CD14-positive monocyte (primary cell): ENCODE results near the gene SLC9A9. TPM values are rescaled to one million over a fixed set of nuclear protein-coding genes. Genes with fewer than 3 reads are reported as not detected.
A peak's percentile ranks its signal among the peaks of the same experiment; 100 is the strongest.

Experiments used
- DNase-seq, 3 donors: peaks; one replicate each; pipeline ENCODE4 v3.0.0-alpha.2; 2011 to 2022
- H2AFZ ChIP-seq: 2 replicates; pipeline ENCODE4 v1.6.0; 2012; ENCODE audit warnings: mild to moderate bottlenecking, low read depth, low read length, inconsistent platforms; ENCODE audit not compliant: insufficient read depth, poor library complexity, severe bottlenecking
- H3K27ac ChIP-seq, 2 donors: 1 replicate in 1 of 2; 2 replicates in 1 of 2; pipeline ENCODE4 v1.5.1; 2012 to 2013; ENCODE audit warnings: low read length in 2 of 2, control low read depth in 1 of 2, inconsistent platforms in 1 of 2, low read depth in 1 of 2, mild to moderate bottlenecking in 1 of 2
- H3K27me3 ChIP-seq, 2 donors: one replicate each; pipeline versions ENCODE4 v1.6.0 to v1.6.1; 2011 to 2013; ENCODE audit warnings: low read length in 2 of 2; ENCODE audit not compliant: control insufficient read depth in 2 of 2, insufficient read depth in 2 of 2
- H3K36me3 ChIP-seq, 2 donors: replicated peaks in 1 of 2; 1 replicate in 1 of 2; 2 replicates in 1 of 2; pipeline versions ENCODE4 v1.5.1 to v1.6.1; 2012 to 2013; ENCODE audit warnings: low read length in 2 of 2, control low read depth in 1 of 2, inconsistent platforms in 1 of 2, mild to moderate bottlenecking in 1 of 2; ENCODE audit not compliant: insufficient read depth in 2 of 2, control insufficient read depth in 1 of 2
- H3K4me1 ChIP-seq, 2 donors: 1 replicate in 1 of 2; 2 replicates in 1 of 2; pipeline versions ENCODE4 v1.5.1 to v1.6.1; 2012 to 2013; ENCODE audit warnings: low read length in 2 of 2, control low read depth in 1 of 2, inconsistent platforms in 1 of 2, mild to moderate bottlenecking in 1 of 2, moderate library complexity in 1 of 2; ENCODE audit not compliant: insufficient read depth in 2 of 2, control insufficient read depth in 1 of 2
- H3K4me2 ChIP-seq: replicated peaks from 2 replicates; pipeline ENCODE3; 2012; ENCODE audit warnings: low read length, moderate library complexity, mild to moderate bottlenecking; ENCODE audit not compliant: poor library complexity, severe bottlenecking; ENCODE audit errors: extremely low read depth
- H3K4me3 ChIP-seq, 3 experiments: fragments of 200-600 bp in 1 of 3; sonication (generic) in 1 of 3; replicated peaks in 1 of 3; 1 replicate in 2 of 3; 2 replicates in 1 of 3; pipeline ENCODE4 v1.5.1; 2011 to 2013; ENCODE audit warnings: low read length in 3 of 3, mild to moderate bottlenecking in 3 of 3, control low read depth in 2 of 3, low read depth in 2 of 3, inconsistent platforms in 1 of 3, moderate library complexity in 1 of 3
- H3K79me2 ChIP-seq: 2 replicates; pipeline ENCODE4 v1.6.0; 2012; ENCODE audit warnings: mild to moderate bottlenecking, control low read depth, inconsistent platforms, low read length, moderate library complexity; ENCODE audit not compliant: insufficient read depth
- H3K9ac ChIP-seq: 2 replicates; pipeline ENCODE4 v1.6.0; 2017; ENCODE audit warnings: low read length, mild to moderate bottlenecking; ENCODE audit not compliant: insufficient read depth, poor library complexity, severe bottlenecking
- H3K9me3 ChIP-seq, 2 donors: replicated peaks in 1 of 2; 1 replicate in 1 of 2; 2 replicates in 1 of 2; pipeline versions ENCODE4 v1.5.1 to v1.6.1; 2012 to 2013; ENCODE audit warnings: low read length in 2 of 2, control low read depth in 1 of 2; ENCODE audit not compliant: control insufficient read depth in 1 of 2, insufficient read depth in 1 of 2
- H4K20me1 ChIP-seq: 2 replicates; pipeline ENCODE4 v1.6.0; 2012; ENCODE audit warnings: mild to moderate bottlenecking, low read length, control low read depth, moderate library complexity; ENCODE audit not compliant: insufficient read depth
- H3K27ac Mint-ChIP-seq, 7 donors: one replicate each; pipeline ENCODE4 v1.8.0; 2020; ENCODE audit warnings: mild to moderate bottlenecking in 7 of 7, mixed read lengths in 7 of 7, moderate library complexity in 6 of 7, inconsistent platforms in 2 of 7
- H3K27me3 Mint-ChIP-seq, 3 donors: one replicate each; pipeline ENCODE4 v1.8.0; 2021 to 2022; ENCODE audit warnings: low read depth in 3 of 3, mild to moderate bottlenecking in 3 of 3, mixed read lengths in 3 of 3, moderate library complexity in 3 of 3, inconsistent platforms in 1 of 3
- H3K36me3 Mint-ChIP-seq, 2 donors: one replicate each; pipeline ENCODE4 v1.8.0; 2020; ENCODE audit warnings: mixed read lengths in 2 of 2, inconsistent platforms in 1 of 2, mild to moderate bottlenecking in 1 of 2
- H3K4me1 Mint-ChIP-seq: one replicate; pipeline ENCODE4 v1.8.0; 2020; ENCODE audit warnings: mild to moderate bottlenecking, mixed read lengths
- H3K4me3 Mint-ChIP-seq, 2 donors: one replicate each; pipeline ENCODE4 v1.8.0; 2020; ENCODE audit warnings: mild to moderate bottlenecking in 2 of 2, mixed read lengths in 2 of 2, moderate library complexity in 1 of 2
- H3K9me3 Mint-ChIP-seq, 7 donors: one replicate each; pipeline ENCODE4 v1.8.0; 2020 to 2022; ENCODE audit warnings: mixed read lengths in 7 of 7, mild to moderate bottlenecking in 6 of 7, moderate library complexity in 6 of 7, inconsistent platforms in 2 of 7
- CTCF ChIP-seq: fragments of 200-600 bp; IDR thresholded peaks from one replicate; pipeline ENCODE4 v1.8.0; 2022; ENCODE audit warnings: antibody characterized with exemption, mild to moderate bottlenecking
- whole genome bisulfite sequencing: methylation state at CpG from one replicate; pipeline ENCODE4 v1.1.5; 2013; ENCODE audit warnings: missing lambda C conversion rate; ENCODE audit not compliant: insufficient coverage; 5-methylcytosine and 5-hydroxymethylcytosine counted together
- intact Hi-C, 2 donors: fragments of 100-400 bp; cut with micrococcal nuclease; formaldehyde crosslinking; loops; one replicate each; pipeline versions ENCODE4 v1.15.0 to v1.15.1; 2023
- polyA plus RNA-seq, 3 donors: library from polyadenylated mRNA; depleted of rRNA in 1 of 3; unstranded in 2 of 3; stranded (reverse) in 1 of 3; fragments of 300-500 nt in 2 of 3; fragments of >200 nt in 1 of 3; fragmentation: Illumina TruSeq in 2 of 3; gene quantifications; 1 replicate in 2 of 3; 2 replicates in 1 of 3; pipeline ENCODE4 v1.2.3, GENCODE V29; 2012 to 2021

Gene SLC9A9
- polyA plus RNA-seq, 3 donors = 14.1 to 32.8 (median 27.0) TPM

GRCh38 chr3:143595456-143596077, 252.7 kb downstream of the SLC9A9 start:
- H3K4me2 ChIP-seq = peak overlapping the region; percentile 22

DNA sequence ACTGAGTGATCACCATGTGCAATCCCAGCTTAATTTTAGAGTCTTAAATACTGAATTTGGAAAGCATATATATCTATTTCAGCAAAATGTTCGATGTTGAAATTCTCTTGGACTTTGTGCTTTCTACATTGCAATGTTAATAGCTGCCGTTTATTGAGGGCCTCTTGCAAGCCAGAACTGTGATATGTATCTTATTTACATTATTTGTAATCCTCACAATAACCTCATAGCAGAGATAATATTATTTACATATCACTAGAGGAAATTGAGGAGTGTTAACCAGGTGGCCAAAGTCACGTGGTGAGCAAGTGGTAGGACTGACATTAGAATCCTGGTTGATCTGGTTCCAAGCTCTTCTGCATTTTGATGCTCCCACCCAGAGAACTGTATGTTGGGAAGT, 254.1 kb downstream of the SLC9A9 start:
- H3K9ac ChIP-seq = no peak overlapping the region
- no peak overlapping the region for H3K4me2 ChIP-seq
- DNase-seq = no peak
- H2AFZ ChIP-seq = no peak overlapping the region
- intact Hi-C loops = no loop called here
- H3K36me3 ChIP-seq = no peaks in the 10 kb centered on the region
- H3K79me2 ChIP-seq = no peaks in the 10 kb centered on the region
- H3K27me3 ChIP-seq = no peaks in the 10 kb centered on the region
- peaks cover 0 to 2% (median 0%) of the 10 kb centered on the region in 3 donors for H3K27me3 Mint-ChIP-seq
- peaks cover 7 to 18% of the 10 kb centered on the region in 2 donors for H3K36me3 Mint-ChIP-seq
- H3K4me1 Mint-ChIP-seq = peaks cover 16% of the 10 kb centered on the region
- H3K27ac Mint-ChIP-seq = no peak overlapping the region
- H3K4me3 ChIP-seq = no peak overlapping the region
- no peak overlapping the region for H3K27ac ChIP-seq
- H3K9me3 Mint-ChIP-seq = no peaks in the 10 kb centered on the region
- H3K4me1 ChIP-seq = peaks cover 17 to 23% of the 10 kb centered on the region in 2 donors
- TF ChIP-seq CTCF = no peak
- H4K20me1 ChIP-seq = no peaks in the 10 kb centered on the region
- no peak overlapping the region for H3K4me3 Mint-ChIP-seq
- no peaks in the 10 kb centered on the region for H3K9me3 ChIP-seq
- 100% methylated on average over 1 of the region's 3 CpGs for WGBS

More at GRCh38 chr3:143595456-143596077, 252.7 kb downstream of the SLC9A9 start:
- H3K79me2 ChIP-seq = no peaks in the 10 kb centered on the region
- Mint-ChIP-seq H3K27me3 (peaks cover 0 to 2% (median 0%) of the 10 kb centered on the region in 3 donors), H3K4me1 (peaks cover 22% of the 10 kb centered on the region), H3K4me3 (peak overlapping the region in 1 of 2 donors; percentile 3), H3K9me3 (no peaks in the 10 kb centered on the region), H3K27ac (peak overlapping the region in 4 of 7 donors; percentile 29 to 78 (median 50)), H3K36me3 (peaks cover 7 to 16% of the 10 kb centered on the region in 2 donors)
- TF ChIP-seq CTCF = no peak
- H3K9me3 ChIP-seq = no peaks in the 10 kb centered on the region
- peak; percentile 19 to 31 (median 25) for DNase-seq
- H4K20me1 ChIP-seq = no peaks in the 10 kb centered on the region
- peaks cover 26 to 29% of the 10 kb centered on the region in 2 donors for H3K4me1 ChIP-seq
- peak overlapping the region; percentile 34 for H2AFZ ChIP-seq
- intact Hi-C loops = no loop called here
- peak overlapping the region in 1 of 2 donors; percentile 50 for H3K27ac ChIP-seq
- 14% methylated on average over 1 of the region's 3 CpGs for WGBS
- no peaks in the 10 kb centered on the region for H3K36me3 ChIP-seq
- H3K9ac ChIP-seq = no peak overlapping the region
- H3K27me3 ChIP-seq = no peaks in the 10 kb centered on the region
- no peak overlapping the region for H3K4me3 ChIP-seq
